ENCODE results near the gene WNT11.

DNA sequence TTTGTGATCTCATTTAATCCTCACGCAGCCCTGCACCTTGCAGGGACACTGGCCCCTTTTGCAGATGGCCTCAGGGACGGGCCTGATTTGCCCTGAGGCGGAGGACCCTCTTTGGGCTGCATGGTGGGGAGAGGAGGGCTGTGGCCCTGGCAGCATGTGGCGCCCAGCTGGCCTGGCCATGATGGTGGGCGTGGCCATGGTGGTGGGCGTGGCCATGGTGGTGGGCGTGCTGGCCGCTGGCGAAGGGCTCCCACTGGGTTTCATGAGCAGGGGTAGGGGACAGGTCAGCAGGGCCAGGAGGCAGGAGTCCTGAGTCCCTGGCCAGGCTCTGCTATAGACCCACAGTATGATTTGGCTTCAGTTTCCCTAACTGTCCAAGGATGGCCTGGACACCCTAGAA is 13.1 kb downstream of the WNT11 start:
- TF ChIP-seq CTCF (IDR thresholded peaks at IDR 0.05; ENCODE audit: low read depth, low read length, poor library complexity, severe bottlenecking) (no peak), EZH2phosphoT487 (IDR thresholded peaks at IDR 0.05; ENCODE audit: borderline replicate concordance, low read length) (no peak)

Data from DOHH2 (cell line).